Measurements from ENCODE around the gene FMNL3.

FMNL3 gene

GRCh38 chr12:49654715-49655114, 52.5 kb downstream of the FMNL3 start:
- no peak for FAIRE-seq

GRCh38 chr12:49652921-49653520, 54.2 kb downstream of the FMNL3 start:
- no peak for DNase-seq (ENCODE audit: insufficient read length)
- no peak for TF ChIP-seq POLR2A (IDR thresholded peaks at IDR 0.05; ENCODE audit: low read depth, low read length)
- no peak for TF ChIP-seq TAF1 (IDR thresholded peaks at IDR 0.05; ENCODE audit: borderline replicate concordance, low read depth, low read length)
- no peak for TF ChIP-seq POLR2AphosphoS5 (IDR thresholded peaks at IDR 0.05; ENCODE audit: low read depth, low read length)
- no peak for FAIRE-seq

More at GRCh38 chr12:49654715-49655114, 52.5 kb downstream of the FMNL3 start:
- no peak for DNase-seq (ENCODE audit: insufficient read length)
- TF ChIP-seq POLR2AphosphoS5 (IDR thresholded peaks at IDR 0.05; ENCODE audit: low read depth, low read length) (no peak), POLR2A (IDR thresholded peaks at IDR 0.05; ENCODE audit: low read depth, low read length) (no peak), TAF1 (IDR thresholded peaks at IDR 0.05; ENCODE audit: borderline replicate concordance, low read depth, low read length) (no peak)

- no peak for FAIRE-seq
- no peak for TF ChIP-seq POLR2AphosphoS5 (IDR thresholded peaks at IDR 0.05; ENCODE audit: low read depth, low read length)
- no peak for TF ChIP-seq POLR2A (IDR thresholded peaks at IDR 0.05; ENCODE audit: low read depth, low read length)
- TF ChIP-seq TAF1 (IDR thresholded peaks at IDR 0.05; ENCODE audit: borderline replicate concordance, low read depth, low read length), result no peak
- DNase-seq (ENCODE audit: insufficient read length), result no peak
These were observed 55.4 kb downstream of the FMNL3 start for GRCh38 chr12:49651855-49652254.

- no peak for FAIRE-seq
- no peak for DNase-seq (ENCODE audit: insufficient read length)
- TF ChIP-seq TAF1 (IDR thresholded peaks at IDR 0.05; ENCODE audit: borderline replicate concordance, low read depth, low read length) (no peak), POLR2A (IDR thresholded peaks at IDR 0.05; ENCODE audit: low read depth, low read length) (no peak), POLR2AphosphoS5 (IDR thresholded peaks at IDR 0.05; ENCODE audit: low read depth, low read length) (no peak)
These were observed 57.3 kb downstream of the FMNL3 start for GRCh38 chr12:49649892-49650291.

GRCh38 chr12:49649445-49649844, 57.8 kb downstream of the FMNL3 start:
- TF ChIP-seq POLR2AphosphoS5 (IDR thresholded peaks at IDR 0.05; ENCODE audit: low read depth, low read length), result no peak
- no peak for TF ChIP-seq TAF1 (IDR thresholded peaks at IDR 0.05; ENCODE audit: borderline replicate concordance, low read depth, low read length)
- no peak for TF ChIP-seq POLR2A (IDR thresholded peaks at IDR 0.05; ENCODE audit: low read depth, low read length)
- DNase-seq (ENCODE audit: insufficient read length), result no peak
- FAIRE-seq, result no peak

GRCh38 chr12:49648712-49649003, 58.5 kb downstream of the FMNL3 start:
- no peak for FAIRE-seq
- no peak for DNase-seq (ENCODE audit: insufficient read length)
- TF ChIP-seq TAF1 (IDR thresholded peaks at IDR 0.05; ENCODE audit: borderline replicate concordance, low read depth, low read length) (no peak), POLR2A (IDR thresholded peaks at IDR 0.05; ENCODE audit: low read depth, low read length) (no peak), POLR2AphosphoS5 (IDR thresholded peaks at IDR 0.05; ENCODE audit: low read depth, low read length) (no peak)

- no peak for FAIRE-seq
These were observed 59.1 kb downstream of the FMNL3 start for GRCh38 chr12:49647827-49648711.

GRCh38 chr12:49646871-49647654, 60.1 kb downstream of the FMNL3 start:
- FAIRE-seq, result no peak
- no peak for DNase-seq (ENCODE audit: insufficient read length)
- TF ChIP-seq POLR2AphosphoS5 (IDR thresholded peaks at IDR 0.05; ENCODE audit: low read depth, low read length) (no peak), TAF1 (IDR thresholded peaks at IDR 0.05; ENCODE audit: borderline replicate concordance, low read depth, low read length) (no peak), POLR2A (IDR thresholded peaks at IDR 0.05; ENCODE audit: low read depth, low read length) (no peak)

More at GRCh38 chr12:49647827-49648711, 59.1 kb downstream of the FMNL3 start:
- DNase-seq (ENCODE audit: insufficient read length), result no peak
- TF ChIP-seq POLR2AphosphoS5 (IDR thresholded peaks at IDR 0.05; ENCODE audit: low read depth, low read length) (no peak), TAF1 (IDR thresholded peaks at IDR 0.05; ENCODE audit: borderline replicate concordance, low read depth, low read length) (no peak), POLR2A (IDR thresholded peaks at IDR 0.05; ENCODE audit: low read depth, low read length) (no peak)

- TF ChIP-seq POLR2AphosphoS5 (IDR thresholded peaks at IDR 0.05; ENCODE audit: low read depth, low read length) (no peak), POLR2A (IDR thresholded peaks at IDR 0.05; ENCODE audit: low read depth, low read length) (no peak), TAF1 (IDR thresholded peaks at IDR 0.05; ENCODE audit: borderline replicate concordance, low read depth, low read length) (no peak)
- no peak for DNase-seq (ENCODE audit: insufficient read length)
- no peak for FAIRE-seq
These were observed 60.8 kb downstream of the FMNL3 start for GRCh38 chr12:49646331-49646830.

GRCh38 chr12:49645146-49646039, 61.8 kb downstream of the FMNL3 start:
- DNase-seq (ENCODE audit: insufficient read length) (no peak), FAIRE-seq (no peak)
- no peak for TF ChIP-seq TAF1 (IDR thresholded peaks at IDR 0.05; ENCODE audit: borderline replicate concordance, low read depth, low read length)
- TF ChIP-seq POLR2A (IDR thresholded peaks at IDR 0.05; ENCODE audit: low read depth, low read length), result no peak

Data from GM12892 (cell line).